ENCODE data around the gene CNST.
"Not testable (repeated sequence)": the region's sequence is repeated elsewhere in the genome, so short reads cannot be mapped to it uniquely, and the experiment has no call there.

The CNST gene

GRCh38 chr1:246681900-246682895, 115.9 kb downstream of the CNST start:
- DNase-seq: no peak

GRCh38 chr1:246683521-246683920, 117.3 kb downstream of the CNST start:
- DNase-seq: no peak

GRCh38 chr1:246687002-246687401, 120.7 kb downstream of the CNST start:
- no peak for DNase-seq

GRCh38 chr1:246689409-246690008, 123.3 kb downstream of the CNST start:
- peak; percentile 83 for DNase-seq

GRCh38 chr1:246690100-246690499, 123.8 kb downstream of the CNST start:
- no peak for DNase-seq

- DNase-seq: no peak
Measured at GRCh38 chr1:246691622-246692495, 125.6 kb downstream of the CNST start.

- not testable (repeated sequence) for DNase-seq
Measured at GRCh38 chr1:246694213-246694895, 128.1 kb downstream of the CNST start.

- DNase-seq: no peak
Measured at GRCh38 chr1:246695136-246695535, 128.9 kb downstream of the CNST start.

- no peak for DNase-seq
Measured at GRCh38 chr1:246695666-246696065, 129.4 kb downstream of the CNST start.

GRCh38 chr1:246698466-246699094, 132.3 kb downstream of the CNST start:
- no peak for DNase-seq

- DNase-seq: peak; percentile 92
Measured at GRCh38 chr1:246699095-246699735, 133.0 kb downstream of the CNST start.

- DNase-seq: no peak
Measured at GRCh38 chr1:246703581-246703980, 137.3 kb downstream of the CNST start.

- no peak for DNase-seq
Measured at GRCh38 chr1:246705368-246705767, 139.1 kb downstream of the CNST start.

GRCh38 chr1:246708166-246708565, 141.9 kb downstream of the CNST start:
- DNase-seq: no peak

- DNase-seq: no peak
Measured at GRCh38 chr1:246709196-246709595, 142.9 kb downstream of the CNST start.

GRCh38 chr1:246709835-246710234, 143.6 kb downstream of the CNST start:
- DNase-seq: no peak

- no peak for DNase-seq
Measured at GRCh38 chr1:246711548-246712003, 145.3 kb downstream of the CNST start.

- DNase-seq: not testable (repeated sequence)
Measured at GRCh38 chr1:246712428-246712827, 146.2 kb downstream of the CNST start.
